ENCODE data around the gene TIMP2.

TIMP2 gene

DNA sequence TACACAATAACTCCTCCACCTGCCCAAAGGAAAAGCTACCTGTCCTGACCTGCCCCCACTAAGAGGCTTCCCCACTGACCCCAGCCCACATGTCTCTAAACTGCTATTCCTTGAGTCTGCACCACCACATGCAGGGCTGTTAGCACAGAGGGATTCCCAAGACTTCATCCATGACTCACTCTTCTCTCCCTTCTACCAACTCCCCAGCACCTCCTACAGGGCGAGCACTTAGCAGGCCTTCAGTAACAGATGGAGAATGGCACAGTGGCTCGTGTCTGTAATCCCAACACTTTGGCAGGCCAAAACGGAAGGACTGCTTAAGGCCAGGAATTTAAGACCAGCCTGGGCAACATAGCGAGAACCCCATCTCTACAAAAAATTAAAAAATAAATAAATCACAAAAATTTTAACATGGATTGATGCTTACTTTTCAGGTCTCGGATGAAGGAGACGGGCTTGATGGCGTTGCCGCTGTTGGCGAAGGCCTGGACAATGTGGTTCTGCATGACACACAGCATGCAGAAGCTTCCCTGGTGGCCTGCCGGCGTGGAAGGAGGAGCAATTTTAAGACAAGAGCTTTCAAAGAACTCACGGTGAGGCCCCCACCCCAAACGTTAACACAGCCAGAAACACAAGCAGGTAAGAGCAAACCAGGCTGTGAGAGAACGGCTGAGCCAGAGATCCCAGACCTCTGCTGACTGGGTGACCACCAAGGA is 96.6 kb downstream of the TIMP2 start:
- no peak overlapping the region for H3K4me3 ChIP-seq (ENCODE audit: low read depth, low read length)
- peak; percentile 46; the same call in 1 of the 2 replicates for TF ChIP-seq CTCF (IDR thresholded peaks at IDR 0.05; ENCODE audit: low read depth, low read length)

GRCh38 chr17:78826836-78827509 is 98.2 kb downstream of the TIMP2 start:
- no peak overlapping the region for H3K4me3 ChIP-seq (ENCODE audit: low read depth, low read length)
- TF ChIP-seq CTCF (IDR thresholded peaks at IDR 0.05; ENCODE audit: low read depth, low read length): no peak

GRCh38 chr17:78826421-78826820 is 98.8 kb downstream of the TIMP2 start:
- no peak for TF ChIP-seq CTCF (IDR thresholded peaks at IDR 0.05; ENCODE audit: low read depth, low read length)
- H3K4me3 ChIP-seq (ENCODE audit: low read depth, low read length): no peak overlapping the region

DNA sequence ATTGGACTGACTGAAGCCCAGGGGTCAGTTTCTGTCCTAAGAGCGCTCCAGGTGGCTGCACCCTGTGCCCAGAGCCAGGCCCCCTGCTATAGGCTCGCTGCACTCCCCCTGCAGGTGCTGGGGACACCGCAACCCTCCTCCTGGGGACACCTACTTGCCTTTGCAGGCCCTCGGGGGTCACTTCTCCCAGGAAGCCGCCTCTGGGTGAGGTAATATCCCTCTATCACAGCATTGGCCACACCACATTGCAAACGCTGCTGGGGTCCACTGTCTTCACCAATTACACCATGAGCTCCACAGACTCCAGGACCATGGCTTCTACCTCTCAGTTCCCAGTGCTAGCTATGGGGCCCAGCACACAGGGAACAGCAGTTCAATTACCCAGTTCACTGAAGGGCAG is 99.5 kb downstream of the TIMP2 start:
- no peak for TF ChIP-seq CTCF (IDR thresholded peaks at IDR 0.05; ENCODE audit: low read depth, low read length)
- H3K4me3 ChIP-seq (ENCODE audit: low read depth, low read length): no peak overlapping the region

GRCh38 chr17:78824240-78824639 is 100.9 kb downstream of the TIMP2 start:
- H3K4me3 ChIP-seq (ENCODE audit: low read depth, low read length): no peak overlapping the region
- TF ChIP-seq CTCF (IDR thresholded peaks at IDR 0.05; ENCODE audit: low read depth, low read length): no peak

- H3K4me3 ChIP-seq (ENCODE audit: low read depth, low read length): no peak overlapping the region
- 0 out of 2 replicates have a peak, but pooled peaks have one; percentile 16 for TF ChIP-seq CTCF (IDR thresholded peaks at IDR 0.05; ENCODE audit: low read depth, low read length)
Measured at GRCh38 chr17:78823282-78824046, 101.7 kb downstream of the TIMP2 start.

All from WI38 (cell line).